ENCODE results near the gene RELL1. TPM values are rescaled to one million over a fixed set of nuclear protein-coding genes. Genes with fewer than 3 reads are reported as not detected.

Gene RELL1
- total RNA-seq, 2 donors from 2014 or later = 25.3 to 33.9 TPM

DNA sequence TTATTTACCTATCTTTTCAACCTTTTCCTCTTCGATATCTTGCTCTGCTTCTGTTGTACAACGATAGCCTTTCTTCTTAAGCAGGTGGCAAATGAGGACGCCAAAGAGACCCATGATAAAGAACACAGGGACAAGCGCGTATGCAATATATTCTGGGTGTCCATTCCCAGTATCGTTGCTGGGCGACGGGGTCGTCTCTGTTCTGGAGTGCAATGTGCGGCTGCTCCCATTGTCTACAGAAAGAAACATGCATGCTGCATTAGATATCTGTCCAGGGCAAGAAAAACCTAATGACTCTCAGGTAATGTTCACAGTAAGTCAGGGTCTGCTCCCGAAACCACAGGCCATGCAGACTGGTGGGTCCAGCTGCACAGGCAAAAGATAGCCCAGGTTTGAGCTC lies 36.9 kb downstream of the RELL1 start:
- Histone ChIP-seq H3K4me3 (no peak overlapping the region), H3K27me3 (no peaks in the 10 kb centered on the region), H3K4me1 (peaks cover 0 to 8% of the 10 kb centered on the region in 2 donors), H3K36me3 (peaks cover 22% of the 10 kb centered on the region), H3K27ac (no peak overlapping the region), H3K9me3 (no peaks in the 10 kb centered on the region)
- DNase-seq (ENCODE audit: low spot score) = no peak
- TF ChIP-seq, protein P1, sequence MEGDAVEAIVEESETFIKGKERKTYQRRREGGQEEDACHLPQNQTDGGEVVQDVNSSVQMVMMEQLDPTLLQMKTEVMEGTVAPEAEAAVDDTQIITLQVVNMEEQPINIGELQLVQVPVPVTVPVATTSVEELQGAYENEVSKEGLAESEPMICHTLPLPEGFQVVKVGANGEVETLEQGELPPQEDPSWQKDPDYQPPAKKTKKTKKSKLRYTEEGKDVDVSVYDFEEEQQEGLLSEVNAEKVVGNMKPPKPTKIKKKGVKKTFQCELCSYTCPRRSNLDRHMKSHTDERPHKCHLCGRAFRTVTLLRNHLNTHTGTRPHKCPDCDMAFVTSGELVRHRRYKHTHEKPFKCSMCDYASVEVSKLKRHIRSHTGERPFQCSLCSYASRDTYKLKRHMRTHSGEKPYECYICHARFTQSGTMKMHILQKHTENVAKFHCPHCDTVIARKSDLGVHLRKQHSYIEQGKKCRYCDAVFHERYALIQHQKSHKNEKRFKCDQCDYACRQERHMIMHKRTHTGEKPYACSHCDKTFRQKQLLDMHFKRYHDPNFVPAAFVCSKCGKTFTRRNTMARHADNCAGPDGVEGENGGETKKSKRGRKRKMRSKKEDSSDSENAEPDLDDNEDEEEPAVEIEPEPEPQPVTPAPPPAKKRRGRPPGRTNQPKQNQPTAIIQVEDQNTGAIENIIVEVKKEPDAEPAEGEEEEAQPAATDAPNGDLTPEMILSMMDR (IDR thresholded peaks at IDR 0.05) = no peak

DNA sequence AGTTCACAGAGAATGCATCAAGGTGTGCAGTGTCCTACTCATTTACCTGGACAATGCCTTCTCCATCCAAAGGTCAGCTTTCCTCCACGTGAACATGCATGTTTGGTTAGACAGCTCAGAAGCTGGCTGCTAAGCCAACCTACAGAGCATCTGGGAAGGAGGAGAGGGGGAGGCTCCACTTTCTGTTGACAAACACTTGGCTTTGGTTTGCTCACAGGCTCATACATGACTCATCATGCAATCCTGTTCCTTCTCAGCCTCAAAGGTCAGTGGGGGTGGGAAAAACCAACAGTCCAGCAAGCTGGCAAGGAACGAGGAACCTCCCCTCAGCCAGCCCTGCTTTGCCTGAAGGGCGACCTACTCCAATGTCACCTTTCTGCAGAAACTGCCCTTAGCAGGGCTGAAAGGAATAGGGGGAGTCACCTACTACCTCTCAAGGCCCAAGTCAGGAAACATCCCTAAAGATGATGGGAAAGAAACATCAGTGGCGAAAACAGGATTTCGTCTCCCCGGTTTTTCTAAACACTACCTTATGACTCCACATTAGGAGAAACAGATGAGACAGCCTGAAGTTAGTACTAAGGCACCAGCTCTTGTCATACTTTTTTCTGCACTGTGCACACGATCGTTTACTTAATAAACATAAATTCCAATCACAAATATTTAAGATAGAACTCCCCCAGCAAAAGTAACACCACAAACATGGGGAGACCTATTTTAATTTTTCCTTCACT lies 37.9 kb downstream of the RELL1 start:
- TF ChIP-seq, protein P1 (IDR thresholded peaks at IDR 0.05) = no peak
- Histone ChIP-seq H3K27me3 (no peaks in the 10 kb centered on the region), H3K4me1 (peaks cover 0 to 8% of the 10 kb centered on the region in 2 donors), H3K36me3 (peaks cover 22% of the 10 kb centered on the region), H3K9me3 (no peaks in the 10 kb centered on the region), H3K27ac (no peak overlapping the region), H3K4me3 (no peak overlapping the region)
- DNase-seq (ENCODE audit: low spot score) = no peak

DNA sequence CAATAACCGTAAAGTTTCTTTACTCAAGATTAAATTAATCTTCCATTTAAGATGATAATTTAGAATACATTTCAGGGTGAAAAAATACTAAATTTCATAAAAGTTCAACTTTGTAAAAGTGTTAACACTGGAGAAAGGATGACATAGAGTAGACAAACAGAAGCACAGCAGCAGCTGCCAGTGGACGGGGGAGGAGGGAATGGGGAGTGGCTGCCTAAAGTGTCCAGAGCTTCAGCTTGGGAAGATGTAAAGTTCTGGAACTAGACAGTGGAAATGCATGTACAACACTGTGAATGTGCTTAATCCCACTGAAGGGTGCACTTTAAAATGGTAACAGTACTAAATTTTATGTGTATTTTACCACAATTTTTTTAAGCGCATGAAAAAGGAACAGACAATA lies 39.9 kb downstream of the RELL1 start:
- H3K9me3 ChIP-seq = no peaks in the 10 kb centered on the region
- no peak overlapping the region for H3K4me3 ChIP-seq
- no peaks in the 10 kb centered on the region for H3K27me3 ChIP-seq
- peaks cover 0 to 14% of the 10 kb centered on the region in 2 donors for H3K4me1 ChIP-seq
- TF ChIP-seq, protein P1 (IDR thresholded peaks at IDR 0.05) = no peak
- peaks cover 22% of the 10 kb centered on the region for H3K36me3 ChIP-seq
- no peak overlapping the region for H3K27ac ChIP-seq
- no peak for DNase-seq (ENCODE audit: low spot score)

DNA sequence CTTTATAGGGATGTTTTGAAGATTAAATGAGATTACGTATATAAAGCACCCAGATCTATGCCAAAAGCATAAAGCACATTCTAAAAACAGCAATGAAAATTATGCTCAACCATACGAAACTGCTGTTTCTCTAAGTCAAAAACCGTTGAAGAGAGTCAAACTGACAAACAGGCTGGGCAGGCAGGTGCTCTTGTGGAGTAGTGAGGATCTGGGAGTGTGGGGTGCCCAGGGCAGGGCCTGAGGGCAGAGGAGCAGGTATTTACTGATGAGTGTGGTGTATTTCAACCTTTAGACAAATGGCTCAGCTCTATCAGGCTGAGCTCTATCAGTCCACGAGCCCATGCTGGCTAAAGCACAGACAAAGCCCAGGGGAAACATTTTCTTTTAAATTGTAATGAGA lies 40.4 kb downstream of the RELL1 start:
- DNase-seq (ENCODE audit: low spot score) = no peak
- Histone ChIP-seq H3K4me1 (peaks cover 0 to 14% of the 10 kb centered on the region in 2 donors), H3K27ac (no peak overlapping the region), H3K9me3 (no peaks in the 10 kb centered on the region), H3K27me3 (no peaks in the 10 kb centered on the region), H3K36me3 (peaks cover 22% of the 10 kb centered on the region), H3K4me3 (no peak overlapping the region)
- TF ChIP-seq, protein P1 (IDR thresholded peaks at IDR 0.05) = no peak

DNA sequence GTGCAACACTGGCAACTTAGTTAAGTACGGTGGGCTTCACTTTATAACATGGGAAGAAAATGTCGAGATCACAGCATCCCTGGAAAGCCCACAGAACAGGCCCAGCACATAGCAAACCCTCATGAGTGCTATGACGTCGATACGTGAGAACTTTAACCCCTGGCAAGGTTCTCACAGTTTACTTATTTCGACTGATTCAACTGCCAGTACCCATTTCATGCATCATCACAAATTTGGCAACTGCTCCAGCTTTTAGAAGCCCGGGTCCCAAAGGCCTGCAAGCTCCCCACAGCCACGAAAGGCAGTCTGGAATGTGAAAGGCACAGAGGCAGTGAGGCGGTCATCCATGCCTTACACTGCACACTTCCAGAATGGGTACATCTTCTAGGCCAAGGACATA lies 41.2 kb downstream of the RELL1 start:
- TF ChIP-seq, protein P1 (IDR thresholded peaks at IDR 0.05) = no peak
- Histone ChIP-seq H3K9me3 (no peaks in the 10 kb centered on the region), H3K4me1 (peaks cover 0 to 14% of the 10 kb centered on the region in 2 donors), H3K27ac (no peak overlapping the region), H3K4me3 (no peak overlapping the region), H3K27me3 (no peaks in the 10 kb centered on the region), H3K36me3 (peaks cover 22% of the 10 kb centered on the region)
- no peak for DNase-seq (ENCODE audit: low spot score)
